HG03095 (cell line): ENCODE results near the gene DNASE1L3.
"Not testable (repeated sequence)": the region's sequence is repeated elsewhere in the genome, so short reads cannot be mapped to it uniquely, and the experiment has no call there.

Experiments used
- ATAC-seq: cut with Tn5 transposase; IDR thresholded peaks from one replicate; pipeline ENCODE4 v1.9.1; 2021; ENCODE audit warnings: moderate library complexity; ENCODE audit not compliant: unreplicated experiment

DNASE1L3 gene

GRCh38 chr3:58202917-58203360 is 7.8 kb downstream of the DNASE1L3 start:
- peak; percentile 58 for ATAC-seq

GRCh38 chr3:58201451-58201850 is 9.3 kb downstream of the DNASE1L3 start:
- not testable (repeated sequence) for ATAC-seq

DNA sequence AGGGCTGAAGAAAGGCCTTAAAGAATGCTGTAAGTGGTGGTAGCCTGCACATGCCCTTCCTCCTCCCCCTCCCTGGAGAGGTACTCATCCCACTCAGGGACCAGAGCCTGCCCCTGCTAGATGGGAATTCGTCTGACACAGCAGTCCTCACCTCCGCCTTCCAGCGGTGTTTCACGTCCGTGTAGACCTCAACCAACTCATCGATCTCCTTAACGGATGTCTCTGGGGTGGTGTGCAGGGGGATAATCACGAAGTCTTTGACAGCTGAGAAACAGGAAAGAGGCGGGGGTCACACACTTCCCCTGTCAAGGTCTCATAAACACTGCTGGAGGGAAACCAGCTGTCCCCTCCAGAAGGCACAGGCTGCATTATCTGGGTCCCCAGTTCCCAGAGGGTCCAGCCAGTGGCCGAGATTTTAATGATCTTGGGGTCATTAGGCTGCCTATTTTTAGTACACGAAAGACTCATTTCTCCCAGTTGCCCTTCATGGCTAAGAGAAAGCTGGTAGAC is 9.9 kb downstream of the DNASE1L3 start:
- ATAC-seq, result no peak

DNA sequence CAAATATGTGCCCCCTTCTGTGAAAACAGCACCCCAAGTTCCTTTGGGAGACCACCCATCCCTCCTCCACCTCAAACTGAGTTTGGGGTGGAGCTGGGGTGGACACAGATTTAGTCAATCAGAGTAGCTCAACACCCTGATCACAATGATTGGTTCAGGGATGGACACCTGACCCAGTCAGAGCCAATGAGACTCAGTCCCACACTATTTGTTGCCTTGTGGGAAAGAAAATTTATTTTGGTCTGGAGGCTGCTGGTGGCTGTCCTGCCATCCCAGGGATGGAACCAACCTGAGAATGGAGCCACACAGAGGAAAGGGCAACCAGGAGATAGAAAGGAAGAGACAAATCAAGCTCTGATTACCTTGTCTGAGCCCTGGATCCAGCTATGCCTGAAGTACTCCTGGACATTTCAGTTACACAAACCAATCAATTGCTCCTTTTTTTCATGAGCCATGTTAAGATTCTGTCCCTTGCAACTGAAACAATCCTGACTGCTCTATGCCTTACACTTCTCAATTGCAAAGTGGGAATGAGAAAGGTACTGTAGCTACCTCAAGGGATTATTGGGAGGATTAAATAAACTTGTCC is 10.6 kb downstream of the DNASE1L3 start:
- no peak for ATAC-seq

- ATAC-seq, result no peak
Observed at GRCh38 chr3:58198804-58199203, 12.0 kb downstream of the DNASE1L3 start.

GRCh38 chr3:58198362-58198761 is 12.4 kb downstream of the DNASE1L3 start:
- ATAC-seq, result no peak

- ATAC-seq, result no peak
Observed at GRCh38 chr3:58197588-58197987, 13.2 kb downstream of the DNASE1L3 start.

GRCh38 chr3:58193682-58194407 is 16.9 kb downstream of the DNASE1L3 start:
- no peak for ATAC-seq

GRCh38 chr3:58192069-58192468 is 18.7 kb downstream of the DNASE1L3 start:
- no peak for ATAC-seq

DNA sequence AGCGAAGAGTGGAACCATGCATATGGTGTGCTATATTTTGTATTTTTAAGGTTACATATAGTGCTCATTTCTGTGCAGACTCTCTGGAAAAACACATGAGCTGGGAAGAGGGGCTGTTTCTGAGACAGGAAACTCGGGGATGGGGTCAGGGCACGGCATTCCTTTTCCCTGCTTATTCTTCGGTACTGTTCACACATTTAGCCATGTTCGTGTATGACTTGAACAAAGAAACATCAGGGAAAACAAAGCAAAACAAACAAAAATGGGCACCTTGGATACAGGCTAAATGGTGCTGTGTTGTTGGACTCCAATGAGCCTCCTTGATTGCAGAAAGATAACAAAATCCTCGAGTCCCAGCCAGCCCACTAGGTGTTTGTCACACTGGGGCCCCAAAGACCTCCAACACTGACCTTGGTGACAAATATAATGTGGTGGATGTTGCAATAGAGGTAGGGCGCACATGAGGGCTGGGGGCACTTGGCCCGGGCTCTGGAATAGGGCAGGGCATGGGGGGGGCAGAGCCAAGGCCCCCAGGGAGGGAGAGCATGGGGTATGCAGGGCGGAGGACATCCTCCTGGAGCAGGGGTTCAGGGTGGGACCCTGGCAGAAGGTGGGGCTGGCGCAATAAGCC is 19.3 kb downstream of the DNASE1L3 start:
- ATAC-seq, result no peak

DNA sequence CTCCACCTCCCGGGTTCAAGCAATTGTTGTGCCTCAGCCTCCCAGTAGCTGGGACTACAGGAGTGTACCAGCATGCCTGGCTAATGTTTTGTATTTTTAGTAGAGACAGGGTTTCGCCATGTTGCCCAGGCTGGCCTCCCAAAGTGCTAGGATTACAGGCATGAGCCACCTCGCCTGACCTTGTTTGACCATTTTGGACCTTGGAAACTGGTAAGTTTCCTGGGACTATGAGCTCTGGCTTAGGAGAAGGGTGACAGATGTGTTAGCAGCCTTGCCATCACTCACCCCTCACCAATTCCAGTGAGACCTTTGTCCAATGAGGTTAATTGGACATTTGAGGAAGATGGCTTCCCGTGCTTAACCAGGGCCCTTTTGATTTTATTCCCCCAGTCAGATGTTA is 19.9 kb downstream of the DNASE1L3 start:
- ATAC-seq, result no peak

DNA sequence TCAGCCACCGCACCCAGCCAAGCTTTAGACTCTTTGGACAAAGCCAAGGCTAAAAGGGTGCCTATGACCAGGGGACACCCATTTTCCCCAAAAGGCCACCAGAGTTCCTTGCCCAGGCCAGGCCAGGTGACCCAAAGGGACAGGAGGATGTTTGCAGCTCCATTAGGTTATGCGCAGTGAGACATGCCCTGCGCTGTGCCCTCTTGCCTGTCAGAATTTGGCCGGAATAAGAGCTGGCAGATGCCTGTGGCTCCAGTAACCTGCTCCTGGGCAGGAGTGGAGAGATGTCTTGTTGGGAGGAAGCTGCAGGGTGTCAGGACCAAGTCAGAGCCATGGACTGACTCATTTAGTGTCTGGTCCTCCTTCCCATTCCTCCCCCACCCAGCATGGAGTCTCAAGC is 20.5 kb downstream of the DNASE1L3 start:
- ATAC-seq, result no peak

DNA sequence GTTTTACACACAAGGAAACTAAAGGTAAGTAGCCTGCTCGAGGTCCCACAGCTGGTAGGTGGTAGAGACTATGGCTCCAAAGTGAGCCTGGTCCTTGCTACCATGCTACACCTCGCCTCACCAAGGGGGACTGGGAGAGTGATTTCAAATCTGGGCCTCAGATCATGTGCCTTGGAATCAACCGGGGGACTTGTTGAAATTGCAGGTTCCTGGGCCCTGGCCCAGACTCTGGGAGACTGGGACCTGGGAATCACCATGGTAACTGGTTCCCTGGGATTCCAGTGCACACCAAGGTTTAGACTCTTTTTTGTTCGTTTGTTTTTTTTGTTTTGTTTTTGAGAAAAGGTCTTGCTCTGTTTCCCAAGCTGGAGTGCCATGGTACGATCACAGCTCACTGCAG is 21.1 kb downstream of the DNASE1L3 start:
- no peak for ATAC-seq

DNA sequence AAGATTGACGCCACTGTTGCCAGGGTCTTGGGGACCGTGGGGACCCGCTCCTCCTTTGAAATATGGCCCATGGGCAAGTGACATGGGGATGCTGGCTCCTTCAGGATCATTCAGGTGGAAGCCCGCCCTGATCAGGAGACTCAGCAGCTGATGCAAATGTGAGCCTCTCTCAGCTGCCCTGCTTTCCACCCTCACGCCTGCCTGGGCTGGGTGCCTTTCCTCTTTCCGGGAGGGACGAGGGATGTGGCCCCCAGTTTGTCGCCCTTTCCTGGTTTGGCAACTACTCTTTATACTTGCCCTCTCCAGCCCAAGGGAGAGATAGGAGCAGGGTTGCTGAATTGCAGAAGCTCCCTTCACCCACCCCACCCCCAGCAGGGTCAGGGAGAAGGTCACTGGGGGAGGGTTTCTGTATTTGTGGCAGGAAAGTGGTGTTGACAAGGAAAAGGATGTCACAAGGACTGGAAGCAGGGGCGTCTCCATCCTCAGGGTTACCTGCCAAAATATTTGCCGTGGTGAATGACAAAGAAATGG is 21.8 kb downstream of the DNASE1L3 start:
- ATAC-seq, result no peak

DNA sequence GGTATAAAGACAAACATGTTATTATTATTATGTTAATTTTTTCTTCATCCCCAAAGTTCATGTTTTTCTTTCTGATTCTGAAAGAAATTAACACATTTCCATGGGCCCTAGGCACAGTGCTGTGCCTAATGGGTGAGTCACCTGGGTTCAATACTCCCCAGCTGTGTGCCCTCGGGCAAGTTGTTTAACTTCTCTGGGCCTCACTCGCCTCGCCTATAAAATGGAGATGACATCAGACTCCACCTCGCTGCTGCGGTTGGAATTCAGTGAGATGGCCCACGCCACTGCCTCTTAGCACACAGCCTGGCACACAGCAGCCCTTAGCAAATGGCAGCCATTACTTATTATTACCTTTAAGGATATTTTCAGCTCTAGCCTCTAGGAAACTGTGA is 22.6 kb downstream of the DNASE1L3 start:
- no peak for ATAC-seq

DNA sequence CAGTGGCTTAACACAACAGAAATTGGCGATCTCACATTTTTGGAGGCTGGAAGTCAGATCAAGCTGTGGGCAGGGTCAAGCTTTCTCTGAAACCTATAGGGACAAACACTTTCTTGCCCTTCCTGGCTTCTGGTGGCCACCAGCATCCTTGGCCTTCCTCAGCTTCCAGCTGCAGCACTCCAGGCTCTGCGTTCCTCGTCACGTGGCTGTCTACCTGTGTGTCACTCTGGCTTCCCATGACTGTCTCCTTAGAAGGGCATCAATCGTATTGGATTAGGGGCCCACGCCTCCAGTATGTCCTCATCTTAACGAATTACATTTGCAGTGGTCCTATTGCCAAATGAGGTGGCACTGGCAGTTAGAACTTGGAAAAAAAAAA is 25.8 kb downstream of the DNASE1L3 start:
- ATAC-seq, result no peak

DNA sequence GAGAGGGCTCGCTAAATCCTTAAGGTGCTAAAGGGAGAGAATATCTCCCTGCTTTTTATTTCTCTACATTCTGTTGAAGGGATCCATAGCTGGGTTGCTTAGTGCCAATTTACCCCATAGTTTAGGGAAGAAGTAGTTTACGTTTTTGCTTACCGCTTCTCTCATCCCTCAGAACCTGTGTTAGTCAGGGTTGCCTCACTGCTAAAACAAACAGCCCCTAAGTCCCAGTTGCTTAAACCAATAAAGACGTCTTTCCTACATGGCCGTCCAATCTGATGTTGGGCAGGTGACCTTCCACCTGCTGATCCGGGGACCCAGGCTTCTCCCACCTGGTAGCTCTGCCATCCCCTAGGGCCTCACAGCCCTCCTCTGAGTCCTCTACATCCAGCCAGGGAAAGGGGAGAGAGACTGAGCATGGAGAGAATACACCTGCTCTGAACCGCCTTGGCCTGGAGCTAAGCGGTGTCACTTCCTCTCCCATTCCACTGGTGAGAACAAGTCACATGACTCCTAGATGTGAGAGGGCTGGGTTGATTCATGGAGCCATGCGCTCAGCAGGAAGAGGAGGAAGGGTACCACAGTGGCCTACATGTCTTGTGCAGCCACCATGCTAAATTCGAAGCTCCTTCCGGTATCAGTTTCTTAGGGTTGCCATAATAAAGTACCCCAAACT is 26.3 kb downstream of the DNASE1L3 start:
- ATAC-seq, result no peak

DNA sequence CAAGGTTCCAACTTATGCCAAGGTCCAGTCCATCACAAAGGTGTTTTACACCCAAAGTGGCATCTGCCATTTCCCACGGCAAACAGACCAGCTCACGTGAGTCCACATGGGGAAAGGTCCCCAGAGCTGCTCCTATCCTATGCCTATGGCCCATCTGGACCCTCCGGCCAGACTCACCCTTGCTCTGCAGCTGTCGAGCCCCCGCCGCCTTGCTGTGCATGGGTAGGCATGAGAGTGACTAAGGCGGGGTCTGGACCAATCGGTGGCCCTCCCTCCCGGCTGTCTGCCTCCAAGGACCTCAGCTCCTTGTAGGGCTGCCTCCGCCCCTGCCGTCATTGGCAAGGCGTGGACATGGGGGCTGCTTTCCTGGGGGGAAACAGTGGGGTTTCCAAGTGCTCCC is 26.9 kb downstream of the DNASE1L3 start:
- ATAC-seq, result no peak

DNA sequence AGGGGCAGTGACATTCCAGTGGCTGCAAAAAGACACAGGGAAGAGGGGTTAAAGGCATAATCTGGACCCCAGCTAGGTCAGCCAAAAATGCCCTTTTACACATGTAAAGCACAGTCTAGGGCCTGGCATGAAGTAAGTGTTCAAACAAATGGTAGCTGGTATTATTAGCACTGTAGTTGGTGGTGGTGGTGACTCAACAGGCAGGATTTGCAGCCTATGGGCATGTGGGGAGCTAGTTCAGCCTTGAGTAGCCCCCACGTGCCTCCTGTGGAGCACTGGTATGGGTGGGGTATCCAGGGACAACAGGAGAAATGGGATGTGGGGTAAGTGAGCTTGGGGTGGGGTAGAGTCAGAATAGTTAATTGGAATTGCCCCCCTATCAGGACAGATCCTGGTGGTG is 27.6 kb downstream of the DNASE1L3 start:
- ATAC-seq, result no peak

DNA sequence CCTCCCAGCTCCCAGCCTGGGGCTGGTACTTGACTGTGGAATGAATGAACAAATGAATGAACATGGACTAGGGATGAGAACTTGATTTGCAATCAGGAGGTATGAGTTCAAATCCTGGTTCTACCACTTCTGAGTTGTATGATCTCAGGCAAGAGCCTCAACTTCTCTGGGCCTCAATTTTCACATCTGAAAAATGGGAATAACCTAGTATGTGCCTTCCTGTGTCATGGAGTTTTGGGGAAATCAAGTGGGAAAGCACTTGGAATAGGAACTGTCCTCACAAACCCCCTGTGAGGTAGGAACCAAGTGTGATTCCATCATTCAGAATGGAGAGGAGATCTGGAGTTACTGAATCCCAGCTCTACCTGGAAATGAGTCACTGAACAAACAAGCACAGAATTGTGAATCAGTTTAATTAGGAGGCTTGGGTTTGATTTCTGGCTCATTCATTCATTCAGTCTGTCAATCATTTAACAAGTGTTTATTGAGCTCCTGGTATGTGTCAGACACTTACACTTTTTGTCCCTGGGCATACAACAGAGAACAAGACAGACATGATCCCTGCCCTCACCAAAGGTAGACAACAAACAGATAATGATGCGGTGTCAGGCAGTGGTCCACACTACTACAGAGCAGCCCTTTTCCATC is 29.7 kb downstream of the DNASE1L3 start:
- no peak for ATAC-seq
